Measurements from ENCODE around the gene KLHDC9.

The KLHDC9 gene

DNA sequence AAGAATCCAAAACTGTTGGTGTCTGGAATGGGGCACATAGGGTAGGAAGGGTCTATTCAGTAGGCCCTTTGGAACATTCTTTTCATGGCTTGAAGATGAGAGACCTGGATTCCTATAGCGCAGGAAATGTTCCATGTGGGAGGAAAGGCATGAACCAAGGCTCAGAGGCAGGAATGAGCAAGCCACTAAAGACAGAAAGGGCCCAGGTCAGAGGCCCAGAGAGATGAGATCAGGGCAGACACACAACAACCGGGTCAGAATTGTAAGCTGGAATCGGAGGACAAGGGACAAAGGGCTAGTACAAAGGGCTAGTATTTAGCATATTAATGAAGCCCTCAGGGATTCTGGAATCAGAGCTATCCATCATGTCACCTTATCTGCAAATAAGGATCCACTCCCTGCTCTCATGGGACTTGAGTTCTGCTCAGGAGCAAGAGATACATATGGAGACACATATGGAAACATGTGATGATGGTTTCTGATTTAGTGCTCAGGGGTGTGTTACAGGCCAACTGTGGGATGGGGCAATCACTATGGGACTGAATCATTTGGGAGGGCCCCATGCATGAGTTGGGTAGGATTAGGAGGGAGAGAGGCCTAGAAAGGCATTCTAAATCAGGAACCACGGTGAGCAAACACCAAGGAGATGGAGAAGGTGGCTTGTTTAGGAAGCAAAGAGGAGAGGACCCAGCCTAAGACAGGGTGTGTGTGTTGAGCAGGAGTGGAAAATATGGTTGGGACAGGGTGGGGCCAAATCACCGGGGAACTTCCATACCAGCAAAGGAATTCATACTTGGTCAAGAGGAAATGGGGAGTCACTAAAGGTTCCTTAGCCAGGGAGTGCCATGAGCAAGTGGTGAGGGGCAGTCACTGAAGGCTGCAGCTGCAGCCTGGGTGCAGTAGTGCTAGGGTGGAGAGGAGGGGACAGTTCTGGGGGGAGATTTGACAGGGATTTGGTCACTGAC, 17.4 kb upstream of the KLHDC9 start:
- H3K9ac ChIP-seq (ENCODE audit: low read length) = no peak overlapping the region

GRCh38 chr1:161081519-161081918, 16.6 kb upstream of the KLHDC9 start:
- Histone ChIP-seq H3K4me3 (ENCODE audit: low read length) (no peak overlapping the region), H3K36me3 (ENCODE audit: control insufficient read depth, insufficient read depth, low read length) (peaks cover 5% of the 10 kb centered on the region), H3K9me3 (ENCODE audit: control insufficient read depth, low read length) (no peaks in the 10 kb centered on the region), H3K4me1 (ENCODE audit: control insufficient read depth, insufficient read depth, low read length) (peaks cover 67% of the 10 kb centered on the region), H3K9ac (ENCODE audit: low read length) (no peak overlapping the region), H3K27me3 (ENCODE audit: control insufficient read depth, insufficient read depth, low read length) (no peaks in the 10 kb centered on the region)

More for the DNA sequence above, 17.4 kb upstream of the KLHDC9 start:
- Histone ChIP-seq H3K36me3 (ENCODE audit: control insufficient read depth, insufficient read depth, low read length) (peaks cover 5% of the 10 kb centered on the region), H3K9me3 (ENCODE audit: control insufficient read depth, low read length) (no peaks in the 10 kb centered on the region), H3K27me3 (ENCODE audit: control insufficient read depth, insufficient read depth, low read length) (no peaks in the 10 kb centered on the region), H3K4me3 (ENCODE audit: low read length) (no peak overlapping the region), H3K4me1 (ENCODE audit: control insufficient read depth, insufficient read depth, low read length) (peaks cover 59% of the 10 kb centered on the region)

DNA sequence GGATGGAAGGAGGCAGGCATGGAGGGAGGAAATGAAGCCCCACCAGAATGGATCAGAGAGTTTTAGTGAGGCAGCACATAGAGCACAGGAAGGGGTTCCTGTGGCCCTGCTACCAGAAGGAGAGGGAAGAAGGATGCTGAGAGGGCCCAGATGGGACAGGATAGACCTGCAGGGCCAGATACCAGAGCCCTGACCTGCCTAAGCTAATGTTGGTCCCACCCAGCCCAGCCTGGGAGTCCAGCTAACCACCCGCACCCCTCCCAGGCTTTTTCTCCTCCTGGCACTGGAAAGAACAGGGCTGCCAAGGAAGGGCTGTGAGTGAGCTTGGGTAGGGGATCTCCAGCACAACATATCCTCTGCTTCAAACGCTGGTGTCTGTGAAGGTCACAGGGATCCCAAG, 15.7 kb upstream of the KLHDC9 start:
- Histone ChIP-seq H3K4me1 (ENCODE audit: control insufficient read depth, insufficient read depth, low read length) (peaks cover 76% of the 10 kb centered on the region), H3K9me3 (ENCODE audit: control insufficient read depth, low read length) (no peaks in the 10 kb centered on the region), H3K27me3 (ENCODE audit: control insufficient read depth, insufficient read depth, low read length) (no peaks in the 10 kb centered on the region), H3K36me3 (ENCODE audit: control insufficient read depth, insufficient read depth, low read length) (peaks cover 2% of the 10 kb centered on the region), H3K9ac (ENCODE audit: low read length) (peak overlapping the region; percentile 76), H3K4me3 (ENCODE audit: low read length) (no peak overlapping the region)

DNA sequence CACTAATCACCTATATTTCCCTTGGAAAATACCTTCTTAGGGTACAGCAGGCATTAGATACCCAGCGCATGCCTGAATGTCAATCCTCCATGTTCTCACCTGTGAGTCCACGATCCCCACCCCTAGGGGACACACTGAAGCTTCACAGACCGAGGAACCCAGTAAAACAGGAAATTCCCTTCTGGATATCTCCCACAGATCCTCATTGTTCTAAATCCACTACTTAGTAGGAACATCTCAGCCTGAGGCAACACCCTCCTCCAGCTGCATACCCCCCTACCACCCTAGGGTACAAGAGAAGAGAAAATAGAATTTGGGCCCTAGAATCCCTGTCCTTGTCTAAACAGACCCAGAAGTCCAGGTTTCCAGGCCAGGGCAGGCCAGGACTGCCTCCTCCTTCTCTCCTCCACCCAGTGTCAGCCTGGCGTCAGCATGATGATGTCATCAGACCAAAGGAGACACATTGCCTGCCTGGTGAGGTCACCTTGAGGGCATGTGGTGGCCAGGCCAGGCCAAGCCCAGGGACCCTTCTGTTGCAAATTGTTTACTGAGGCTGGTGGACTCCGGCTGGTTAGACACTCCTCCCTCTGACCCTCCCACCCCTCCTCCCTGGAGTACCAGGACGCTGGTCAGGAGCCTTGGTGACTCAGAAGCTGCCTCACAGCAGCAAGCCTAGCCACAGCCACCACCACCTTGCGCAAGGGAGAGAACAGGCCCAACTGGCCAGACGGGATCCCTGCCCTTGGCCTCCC, 15.0 kb upstream of the KLHDC9 start:
- H3K9ac ChIP-seq (ENCODE audit: low read length) = peak overlapping the region; percentile 91
- H3K27me3 ChIP-seq (ENCODE audit: control insufficient read depth, insufficient read depth, low read length) = no peaks in the 10 kb centered on the region
- H3K4me1 ChIP-seq (ENCODE audit: control insufficient read depth, insufficient read depth, low read length) = peaks cover 83% of the 10 kb centered on the region
- H3K9me3 ChIP-seq (ENCODE audit: control insufficient read depth, low read length) = no peaks in the 10 kb centered on the region
- H3K4me3 ChIP-seq (ENCODE audit: low read length) = no peak overlapping the region
- no peaks in the 10 kb centered on the region for H3K36me3 ChIP-seq (ENCODE audit: control insufficient read depth, insufficient read depth, low read length)

- Histone ChIP-seq H3K4me1 (ENCODE audit: control insufficient read depth, insufficient read depth, low read length) (peaks cover 87% of the 10 kb centered on the region), H3K27me3 (ENCODE audit: control insufficient read depth, insufficient read depth, low read length) (no peaks in the 10 kb centered on the region), H3K9me3 (ENCODE audit: control insufficient read depth, low read length) (no peaks in the 10 kb centered on the region), H3K36me3 (ENCODE audit: control insufficient read depth, insufficient read depth, low read length) (no peaks in the 10 kb centered on the region), H3K4me3 (ENCODE audit: low read length) (no peak overlapping the region), H3K9ac (ENCODE audit: low read length) (peak overlapping the region; percentile 91)
Measured at GRCh38 chr1:161083748-161084596, 14.2 kb upstream of the KLHDC9 start.

- peak overlapping the region; percentile 91 for H3K9ac ChIP-seq (ENCODE audit: low read length)
- H3K4me1 ChIP-seq (ENCODE audit: control insufficient read depth, insufficient read depth, low read length) = peaks cover 89% of the 10 kb centered on the region
- no peak overlapping the region for H3K4me3 ChIP-seq (ENCODE audit: low read length)
- no peaks in the 10 kb centered on the region for H3K9me3 ChIP-seq (ENCODE audit: control insufficient read depth, low read length)
- H3K36me3 ChIP-seq (ENCODE audit: control insufficient read depth, insufficient read depth, low read length) = no peaks in the 10 kb centered on the region
- H3K27me3 ChIP-seq (ENCODE audit: control insufficient read depth, insufficient read depth, low read length) = no peaks in the 10 kb centered on the region
Measured at GRCh38 chr1:161084597-161084988, 13.6 kb upstream of the KLHDC9 start.

- no peaks in the 10 kb centered on the region for H3K27me3 ChIP-seq (ENCODE audit: control insufficient read depth, insufficient read depth, low read length)
- H3K9ac ChIP-seq (ENCODE audit: low read length) = peak overlapping the region; percentile 91
- H3K36me3 ChIP-seq (ENCODE audit: control insufficient read depth, insufficient read depth, low read length) = no peaks in the 10 kb centered on the region
- H3K4me1 ChIP-seq (ENCODE audit: control insufficient read depth, insufficient read depth, low read length) = peaks cover 91% of the 10 kb centered on the region
- no peak overlapping the region for H3K4me3 ChIP-seq (ENCODE audit: low read length)
- no peaks in the 10 kb centered on the region for H3K9me3 ChIP-seq (ENCODE audit: control insufficient read depth, low read length)
Measured at GRCh38 chr1:161085165-161085564, 13.0 kb upstream of the KLHDC9 start.

DNA sequence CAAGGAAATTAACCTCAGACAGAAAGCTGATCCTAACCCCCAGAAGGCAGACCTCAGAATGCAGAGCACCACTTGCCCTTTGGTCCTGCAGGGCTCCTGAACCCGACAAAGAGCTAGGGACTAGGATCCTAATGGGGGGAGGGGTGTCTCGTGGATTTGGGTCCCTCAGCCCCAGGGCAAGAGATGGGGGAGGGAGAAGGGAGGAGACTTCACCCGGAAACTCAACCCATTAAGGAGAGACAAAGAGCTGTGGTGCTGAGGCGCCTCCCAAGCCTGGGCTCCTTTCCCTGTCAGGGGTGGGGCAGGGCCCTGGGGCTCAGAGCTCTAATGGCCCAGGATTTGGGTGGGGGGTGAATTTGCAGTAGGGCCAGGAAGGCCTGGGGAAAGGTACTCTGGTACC, 11.7 kb upstream of the KLHDC9 start:
- H3K9ac ChIP-seq (ENCODE audit: low read length) = peak overlapping the region; percentile 91

DNA sequence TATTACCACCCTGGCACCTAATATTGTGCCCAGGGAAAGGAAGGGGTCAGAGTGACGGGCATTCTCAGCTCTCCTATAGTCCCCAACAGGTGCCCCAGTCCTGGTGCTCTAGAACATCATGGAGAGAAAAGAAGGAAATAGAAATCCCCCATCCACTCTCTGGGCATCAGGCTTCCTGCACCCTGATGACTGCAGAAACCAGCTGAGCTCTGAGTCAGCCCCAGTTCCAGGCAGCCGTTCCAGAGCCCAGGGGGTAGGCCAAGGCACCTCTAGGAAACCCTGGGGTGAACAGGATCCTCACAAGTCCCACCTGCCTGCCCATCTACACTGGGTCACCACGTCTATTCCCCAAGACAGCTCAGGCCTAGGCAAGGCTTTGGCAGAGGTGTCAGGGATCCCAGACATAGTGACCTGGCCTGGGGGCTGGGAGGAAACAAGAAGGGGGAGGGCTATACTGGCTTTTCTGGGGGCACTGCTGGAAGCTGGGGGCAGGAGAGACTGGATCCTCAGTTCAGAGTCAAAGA, 9.5 kb upstream of the KLHDC9 start:
- Histone ChIP-seq H3K4me1 (ENCODE audit: control insufficient read depth, insufficient read depth, low read length) (peaks cover 58% of the 10 kb centered on the region), H3K9ac (ENCODE audit: low read length) (peak overlapping the region; percentile 91), H3K36me3 (ENCODE audit: control insufficient read depth, insufficient read depth, low read length) (no peaks in the 10 kb centered on the region), H3K27me3 (ENCODE audit: control insufficient read depth, insufficient read depth, low read length) (no peaks in the 10 kb centered on the region), H3K4me3 (ENCODE audit: low read length) (peak overlapping the region; percentile 5), H3K9me3 (ENCODE audit: control insufficient read depth, low read length) (no peaks in the 10 kb centered on the region)

More for the DNA sequence above, 11.7 kb upstream of the KLHDC9 start:
- Histone ChIP-seq H3K4me3 (ENCODE audit: low read length) (peak overlapping the region; percentile 5), H3K27me3 (ENCODE audit: control insufficient read depth, insufficient read depth, low read length) (no peaks in the 10 kb centered on the region), H3K9me3 (ENCODE audit: control insufficient read depth, low read length) (no peaks in the 10 kb centered on the region), H3K36me3 (ENCODE audit: control insufficient read depth, insufficient read depth, low read length) (no peaks in the 10 kb centered on the region), H3K4me1 (ENCODE audit: control insufficient read depth, insufficient read depth, low read length) (peaks cover 80% of the 10 kb centered on the region)

GRCh38 chr1:161089251-161089924, 8.8 kb upstream of the KLHDC9 start, which contains the start of gene NECTIN4:
TSS of gene NECTIN4 (minus strand) at chr1:161089558. CDS start at chr1:161089296, 262 bp downstream.
- peak within 1 kb of the TSS; percentile 5 for H3K4me3 ChIP-seq (ENCODE audit: low read length)
- no peaks in the 10 kb centered on the region for H3K36me3 ChIP-seq (ENCODE audit: control insufficient read depth, insufficient read depth, low read length)
- no peaks in the 10 kb centered on the region for H3K27me3 ChIP-seq (ENCODE audit: control insufficient read depth, insufficient read depth, low read length)
- H3K4me1 ChIP-seq (ENCODE audit: control insufficient read depth, insufficient read depth, low read length) = peaks cover 51% of the 10 kb centered on the region
- H3K9ac ChIP-seq (ENCODE audit: low read length) = peak within 1 kb of the TSS; percentile 91
- H3K9me3 ChIP-seq (ENCODE audit: control insufficient read depth, low read length) = no peaks in the 10 kb centered on the region

DNA sequence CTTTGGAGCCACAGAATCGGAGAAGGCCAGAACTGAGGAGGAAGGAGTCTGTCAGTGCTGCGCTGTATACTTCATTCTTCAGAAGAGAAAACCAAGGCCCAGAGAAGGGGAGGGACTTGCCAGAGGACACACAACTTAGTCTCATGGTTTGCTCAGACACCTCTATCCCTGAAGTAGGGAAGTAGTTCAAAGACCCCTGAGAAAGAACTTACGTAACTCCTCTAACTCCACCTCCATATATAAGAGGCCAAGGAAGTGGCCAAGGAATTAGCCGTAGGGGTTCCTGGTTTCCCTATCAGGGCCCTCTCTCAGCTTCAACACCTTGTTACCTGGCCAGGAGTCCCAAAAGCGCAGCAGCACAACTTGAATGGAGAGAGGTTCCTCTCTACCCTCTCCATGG, 8.2 kb upstream of the KLHDC9 start:
- H3K4me3 ChIP-seq (ENCODE audit: low read length) = no peak overlapping the region
- no peaks in the 10 kb centered on the region for H3K27me3 ChIP-seq (ENCODE audit: control insufficient read depth, insufficient read depth, low read length)
- H3K9me3 ChIP-seq (ENCODE audit: control insufficient read depth, low read length) = no peaks in the 10 kb centered on the region
- no peaks in the 10 kb centered on the region for H3K36me3 ChIP-seq (ENCODE audit: control insufficient read depth, insufficient read depth, low read length)
- H3K4me1 ChIP-seq (ENCODE audit: control insufficient read depth, insufficient read depth, low read length) = peaks cover 46% of the 10 kb centered on the region
- H3K9ac ChIP-seq (ENCODE audit: low read length) = peak overlapping the region; percentile 91
